ENCODE data around the gene MIPOL1.

The MIPOL1 gene

DNA sequence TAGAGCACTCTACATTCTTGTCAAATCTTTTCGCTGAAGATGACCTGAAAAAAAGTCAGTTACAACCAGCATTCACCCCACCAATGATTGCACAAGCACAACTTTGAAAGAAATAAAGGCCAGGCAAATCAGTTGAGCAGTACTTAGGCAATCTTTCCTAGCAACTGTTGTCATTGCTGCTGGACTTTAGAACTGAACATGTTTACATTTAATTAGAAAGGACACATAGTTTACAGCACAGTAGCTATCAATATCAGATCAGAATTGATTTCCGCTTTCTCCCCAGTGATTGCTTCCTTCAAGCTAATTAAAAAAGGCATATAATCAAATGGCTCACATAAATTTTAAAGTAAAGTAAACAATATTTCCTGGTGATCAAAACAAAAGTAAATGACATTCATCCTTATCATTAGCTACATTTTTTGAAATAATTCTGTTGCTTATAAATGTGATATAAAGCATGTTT, 268.9 kb downstream of the MIPOL1 start:
- no peak for DNase-seq

DNA sequence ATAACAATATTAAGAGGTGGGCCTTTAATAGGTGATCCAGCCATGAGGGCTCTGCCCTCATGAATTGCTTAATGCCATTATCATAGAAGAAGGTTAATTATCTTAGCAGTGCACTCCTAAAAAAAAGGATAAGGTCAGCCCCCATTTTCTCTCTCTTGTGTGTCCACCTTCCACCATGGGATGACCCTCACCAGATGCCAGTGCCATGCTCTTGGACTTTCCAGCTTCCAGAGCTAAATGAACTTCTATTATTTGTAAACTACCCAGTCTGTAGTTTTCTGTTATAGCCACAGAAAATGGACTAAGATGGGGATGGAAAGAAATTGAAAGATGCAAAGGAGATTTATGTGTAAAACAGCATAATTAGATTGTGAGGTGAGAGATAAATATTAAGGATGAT, 271.9 kb downstream of the MIPOL1 start:
- no peak for DNase-seq

DNA sequence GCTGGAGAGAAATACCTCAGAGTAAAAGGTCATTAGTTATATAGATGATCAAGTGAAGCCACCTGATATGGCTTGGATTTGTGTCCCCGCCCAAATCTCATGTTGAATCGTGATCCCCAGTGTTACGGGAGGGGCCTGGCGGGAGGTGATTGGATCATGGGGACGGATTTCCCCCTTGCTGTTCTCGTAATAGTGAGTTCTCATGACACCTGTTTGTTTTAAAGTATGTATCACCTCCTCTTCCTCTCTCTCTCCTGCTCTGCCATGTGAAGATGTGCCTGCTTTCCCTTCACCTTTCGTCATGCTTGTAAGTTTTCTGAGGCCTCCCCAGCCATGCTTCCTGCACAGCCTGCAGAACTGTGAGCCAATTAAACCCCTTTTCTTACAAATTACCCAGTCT, 272.5 kb downstream of the MIPOL1 start:
- no peak for DNase-seq

DNA sequence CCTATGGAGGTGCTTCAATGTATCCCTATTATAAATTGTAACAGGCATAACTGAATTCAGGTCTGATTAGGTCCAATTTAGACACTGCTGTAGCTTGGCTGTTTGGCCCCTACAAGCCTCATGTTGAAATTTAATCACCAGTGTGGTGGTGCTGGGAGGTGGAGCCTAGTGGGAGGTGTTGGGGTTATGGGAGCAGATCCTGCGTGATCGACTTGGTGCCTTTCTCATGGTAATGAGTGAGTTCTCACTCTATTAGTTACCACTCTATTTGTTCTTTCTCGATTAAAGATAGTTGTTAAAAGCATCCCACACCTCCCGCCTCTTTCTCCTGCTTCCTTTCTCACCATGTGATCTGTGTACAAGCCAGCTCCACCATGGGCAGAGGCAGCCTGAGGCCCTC, 275.2 kb downstream of the MIPOL1 start:
- DNase-seq: no peak

DNA sequence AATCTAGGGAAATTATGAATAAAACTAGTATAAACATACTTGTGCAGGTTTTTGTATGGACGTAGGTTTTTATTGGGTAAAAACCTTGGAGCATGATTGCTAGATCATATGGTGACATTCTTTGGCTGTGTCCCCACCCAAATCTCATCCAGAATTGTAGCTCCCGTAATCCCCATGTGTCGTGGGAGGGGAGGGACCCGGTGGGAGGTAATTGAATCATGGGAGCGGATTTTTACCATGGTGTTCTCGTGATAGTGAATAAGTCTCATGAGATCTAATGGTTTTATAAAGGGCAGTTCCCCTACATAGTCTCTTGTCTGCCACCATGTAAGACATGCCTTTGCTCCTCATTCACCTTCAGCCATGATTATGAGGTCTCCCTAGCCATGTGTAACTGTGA, 276.5 kb downstream of the MIPOL1 start:
- no peak for DNase-seq

DNA sequence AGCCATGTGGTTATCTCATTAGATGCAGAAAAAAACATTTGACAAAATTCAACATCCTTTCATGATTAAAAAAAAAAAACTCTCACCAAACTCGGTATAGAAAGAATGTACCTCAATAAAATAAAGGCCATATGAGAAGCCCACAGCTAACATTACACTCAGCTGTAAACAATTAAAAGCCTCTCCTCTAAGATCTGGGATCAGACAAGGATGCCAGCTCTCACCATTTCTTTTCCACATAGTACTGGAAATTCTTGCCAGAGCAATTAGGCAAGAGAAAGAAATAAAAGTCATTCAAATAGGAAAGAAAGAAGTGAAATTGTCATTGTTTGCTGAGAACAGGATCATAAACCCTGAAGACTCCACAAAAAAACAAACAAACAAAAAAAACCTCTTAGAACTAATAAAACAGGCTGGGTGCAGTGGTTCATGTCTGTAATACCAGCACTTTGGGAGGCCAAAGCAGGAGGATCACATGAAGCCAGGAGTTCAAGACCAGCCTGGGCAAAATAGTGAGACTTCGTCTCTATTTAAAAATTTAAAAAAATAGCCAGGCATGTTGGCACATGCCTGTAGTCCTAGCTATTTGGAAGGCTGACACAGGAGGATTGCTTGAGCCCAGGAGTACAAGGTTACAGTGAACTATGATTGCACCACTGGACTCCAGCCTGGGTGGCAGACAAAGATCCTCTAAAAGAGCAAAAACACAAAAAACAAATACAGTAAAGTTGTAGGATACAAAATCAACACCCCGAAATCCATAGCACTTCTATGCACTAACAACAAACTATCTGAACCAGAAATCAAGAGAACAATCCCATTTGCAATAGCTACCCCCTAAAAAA, 282.9 kb downstream of the MIPOL1 start:
- no peak for DNase-seq

DNA sequence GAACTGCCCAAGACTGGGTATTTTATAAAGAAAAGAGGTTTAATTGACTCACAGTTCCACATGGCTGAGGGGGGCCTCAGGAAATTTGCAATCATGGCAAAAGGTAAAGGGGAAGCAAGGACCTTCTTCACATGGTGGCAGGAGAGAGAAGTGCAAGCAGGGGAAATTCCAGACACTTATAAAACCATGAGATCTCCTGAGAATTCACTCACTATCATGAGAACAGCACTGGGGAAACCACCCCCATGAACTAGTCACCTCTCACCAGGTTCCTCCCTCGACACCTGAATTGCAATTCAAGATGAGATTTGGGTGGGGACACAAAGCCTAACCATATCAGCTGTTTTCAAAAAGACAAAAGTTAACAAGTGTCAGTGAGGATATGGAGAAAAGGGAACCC, 284.7 kb downstream of the MIPOL1 start:
- DNase-seq: no peak

DNA sequence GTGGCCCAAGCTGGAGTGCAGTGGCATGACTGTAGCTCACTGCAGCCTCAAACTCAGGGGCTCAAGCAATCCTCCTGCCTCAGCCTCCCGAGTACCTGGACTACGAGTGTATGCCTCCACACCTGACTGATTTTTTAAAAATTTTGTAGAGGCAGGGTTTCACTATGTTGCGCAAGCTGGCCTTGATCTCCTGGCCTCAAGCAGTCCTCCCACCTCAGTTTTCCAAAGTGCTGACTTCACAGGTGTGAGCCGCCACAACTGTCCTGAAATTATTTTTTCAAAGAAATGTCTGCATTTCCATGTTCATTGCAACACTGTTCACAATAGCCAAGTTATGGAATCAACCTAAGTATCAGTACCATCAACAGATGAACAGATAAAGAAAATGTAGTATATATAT, 285.9 kb downstream of the MIPOL1 start:
- no peak for DNase-seq

DNA sequence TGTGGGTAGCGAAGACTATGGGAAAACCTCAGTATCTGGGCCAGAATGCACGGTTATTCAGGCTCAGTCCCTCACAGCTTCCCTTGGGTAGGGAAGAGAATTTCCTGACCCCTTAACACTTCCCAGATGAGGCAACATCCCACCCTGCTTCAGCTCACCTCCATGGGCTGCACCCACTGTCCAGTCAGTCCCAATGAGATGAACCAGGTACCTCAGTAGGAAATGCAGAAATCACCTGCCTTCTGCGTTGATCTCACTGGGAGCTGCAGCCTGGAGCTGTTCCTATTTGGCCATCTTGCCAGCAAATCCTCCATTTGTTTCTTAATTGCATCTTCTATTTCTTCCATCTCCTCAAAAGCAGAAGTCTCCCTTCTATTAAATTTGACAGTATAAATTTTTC, 292.9 kb downstream of the MIPOL1 start:
- DNase-seq: no peak

DNA sequence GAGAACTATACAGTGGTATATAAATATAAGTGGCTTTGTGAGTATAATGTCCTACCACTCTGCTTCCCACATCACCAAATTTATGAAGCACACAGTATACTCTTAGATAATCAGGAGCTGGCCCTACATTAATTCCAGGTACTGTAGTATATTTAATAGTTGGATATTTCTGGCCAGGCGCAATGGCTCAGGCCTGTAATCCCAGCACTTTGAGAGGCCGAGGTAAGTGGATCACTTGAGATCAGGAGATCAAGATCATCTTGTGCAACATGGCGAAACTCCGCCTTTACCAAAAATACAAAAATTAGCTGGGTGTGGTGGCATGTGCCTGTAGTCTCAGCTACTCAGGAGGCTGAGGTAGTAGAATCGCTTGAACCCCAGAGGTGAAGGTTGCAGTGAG, 293.3 kb downstream of the MIPOL1 start:
- no peak for DNase-seq

DNA sequence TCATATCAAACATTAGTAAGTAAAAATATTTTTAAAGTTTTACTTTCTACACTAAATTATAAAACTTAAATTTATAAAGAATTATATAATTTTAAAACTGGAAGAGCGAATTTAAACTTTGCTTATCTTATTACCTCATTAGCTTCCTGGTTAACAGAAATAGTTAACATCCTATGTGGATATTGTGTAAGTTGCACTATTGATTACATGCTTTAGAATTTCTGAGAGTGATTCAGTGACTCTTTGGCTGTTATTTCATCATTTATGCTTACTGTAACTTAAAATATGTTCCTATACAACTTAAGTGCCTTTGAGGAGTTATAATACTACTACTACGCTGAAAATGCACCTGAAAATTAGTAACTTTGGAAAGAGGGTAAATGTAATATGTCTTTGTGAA, 295.9 kb downstream of the MIPOL1 start:
- DNase-seq: no peak

DNA sequence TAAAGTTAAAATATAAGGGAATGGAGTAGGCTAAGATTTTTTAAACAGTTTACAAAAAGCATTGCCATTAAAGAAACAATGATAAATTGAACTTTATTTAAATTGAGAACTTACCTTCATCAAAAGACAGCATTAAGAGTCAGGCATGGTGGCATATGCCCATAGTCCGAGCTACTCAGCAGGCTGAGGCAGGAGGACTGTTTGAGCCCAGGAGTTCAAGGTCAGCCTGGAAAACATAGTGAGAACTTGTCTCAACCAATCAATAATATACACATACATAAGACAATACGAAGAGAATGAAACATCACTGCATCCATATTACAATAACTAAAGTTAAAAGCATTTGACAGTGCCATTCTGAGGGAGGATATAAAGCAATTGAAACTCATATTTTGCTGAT, 299.7 kb downstream of the MIPOL1 start:
- DNase-seq: no peak

DNA sequence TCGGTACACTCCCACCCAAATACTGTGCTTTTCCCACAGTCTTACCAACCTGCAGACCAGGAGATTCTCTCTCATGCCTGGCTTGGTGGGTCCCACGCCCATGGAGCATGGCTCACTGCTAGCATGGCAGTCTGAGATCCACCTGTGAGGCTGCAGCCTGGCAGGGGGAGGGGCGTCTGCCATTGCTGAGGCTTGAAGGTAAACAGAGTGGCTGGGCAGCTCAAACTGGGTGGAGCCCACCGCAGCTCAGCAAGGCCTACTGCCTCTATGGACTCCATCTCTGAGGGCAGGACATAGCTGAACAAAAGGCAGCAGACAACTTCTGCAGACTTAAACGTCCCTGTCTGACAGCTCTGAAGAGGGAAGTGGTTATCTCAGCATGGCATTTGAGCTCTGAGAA, 304.1 kb downstream of the MIPOL1 start:
- no peak for DNase-seq

DNA sequence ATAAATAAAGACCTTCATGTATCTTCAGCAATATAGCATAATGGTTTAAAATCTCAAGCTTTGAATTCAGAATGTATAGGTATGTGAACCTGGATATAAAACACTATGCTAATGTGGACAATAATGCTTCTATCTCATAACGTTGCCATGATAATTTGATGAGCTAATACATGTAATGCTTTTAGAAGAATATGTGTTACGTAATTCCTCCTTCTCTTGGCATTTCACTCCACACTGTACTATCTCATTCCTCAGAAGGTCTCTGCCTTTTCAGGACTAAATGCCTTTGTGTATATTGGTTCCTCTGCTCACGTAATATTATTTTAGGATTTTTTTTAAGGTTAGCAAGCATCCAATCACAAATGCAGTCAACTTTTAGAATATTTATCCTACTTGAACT, 310.8 kb downstream of the MIPOL1 start:
- DNase-seq: no peak

DNA sequence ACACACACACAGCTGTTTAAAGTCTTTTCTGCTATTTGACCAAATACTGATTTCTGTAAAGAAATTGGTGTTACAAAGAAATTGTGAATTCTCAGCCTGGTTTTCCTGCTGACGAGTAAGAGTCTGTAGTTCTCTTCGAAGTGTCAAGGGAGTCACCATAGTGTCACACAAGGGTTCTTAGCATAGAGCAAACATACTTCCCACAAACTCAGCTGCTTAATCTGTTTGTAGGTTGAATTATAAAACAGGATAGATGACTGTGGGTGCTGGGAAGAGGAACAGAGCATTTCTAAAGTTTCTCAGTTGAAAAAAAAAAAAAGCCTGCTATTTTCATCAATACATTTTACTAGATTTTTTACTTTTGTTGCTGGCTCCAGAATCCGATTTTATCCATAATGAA, 314.4 kb downstream of the MIPOL1 start:
- DNase-seq: no peak

DNA sequence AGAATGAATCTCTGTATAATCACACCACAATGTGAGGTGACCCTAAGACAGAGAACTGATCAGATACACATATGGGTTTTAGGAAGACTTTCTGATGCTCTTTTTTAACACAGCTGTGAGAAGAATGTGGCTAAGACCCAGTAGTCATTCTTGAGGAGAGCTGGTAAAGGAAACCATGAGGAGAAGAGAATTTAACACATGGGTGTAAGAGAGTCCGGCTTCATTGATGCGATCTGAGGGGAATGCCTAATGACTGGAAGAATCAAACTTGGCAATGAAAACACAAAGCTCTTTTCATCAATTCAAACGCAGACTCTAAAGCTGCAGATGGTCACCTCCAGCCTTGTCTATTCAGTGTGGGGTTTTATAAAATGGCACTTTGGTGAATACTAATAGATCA, 318.0 kb downstream of the MIPOL1 start:
- DNase-seq: no peak

DNA sequence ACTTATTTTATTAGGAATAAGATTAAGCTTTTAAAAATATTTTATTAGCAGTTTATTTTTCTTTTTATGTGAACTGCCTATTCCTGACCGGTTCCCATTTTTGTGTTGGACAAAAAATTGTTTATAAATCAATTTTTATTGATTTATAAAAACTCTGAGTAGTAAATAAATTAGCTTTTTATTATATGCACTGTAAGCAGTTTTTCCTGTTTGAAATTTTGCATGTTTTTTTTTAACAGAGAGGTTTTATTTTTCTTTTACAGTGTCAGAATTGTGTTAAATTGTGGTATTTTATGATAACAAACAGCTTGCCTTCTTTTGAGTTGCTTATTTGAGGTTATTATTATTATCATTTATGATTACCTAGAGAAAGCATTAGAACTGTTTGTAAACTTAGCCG, 329.3 kb downstream of the MIPOL1 start:
- no peak for DNase-seq

DNA sequence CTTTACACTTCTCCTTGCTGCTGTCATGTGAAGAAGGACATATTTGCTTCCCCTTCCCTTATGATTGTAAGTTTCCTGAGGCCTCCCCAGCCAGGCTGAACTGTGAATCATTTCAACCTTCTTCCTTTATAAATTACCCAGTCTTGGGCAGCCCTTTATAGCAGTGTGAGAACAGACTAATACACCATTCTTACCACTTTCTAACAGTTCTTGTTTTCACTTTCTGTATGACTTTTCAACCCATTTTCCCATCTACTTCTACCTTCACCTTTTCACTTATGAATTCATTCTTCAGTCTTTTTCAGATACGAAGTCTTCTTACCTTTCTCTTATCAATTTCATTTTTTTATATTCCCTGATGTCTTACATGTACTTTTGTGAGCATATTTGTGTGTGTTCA, 342.3 kb downstream of the MIPOL1 start:
- no peak for DNase-seq

DNA sequence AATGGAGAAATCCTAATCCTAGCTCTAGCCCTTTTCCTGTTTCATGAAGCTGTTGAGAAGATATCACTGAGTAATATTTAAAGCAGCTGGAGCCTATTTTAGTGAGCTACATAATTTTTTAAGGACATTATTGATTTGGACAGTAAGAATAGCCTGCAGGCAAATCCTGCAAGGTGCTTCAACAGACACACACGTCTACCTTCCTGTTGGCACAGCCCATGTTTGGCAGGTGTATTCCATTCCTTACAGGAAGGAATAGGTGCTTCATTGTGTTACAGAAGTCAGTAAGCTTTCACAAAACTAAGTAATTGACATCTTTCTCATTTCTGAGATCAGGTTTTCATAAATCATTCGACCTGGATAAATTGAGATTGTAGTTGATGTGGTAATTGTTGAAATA, 346.7 kb downstream of the MIPOL1 start:
- no peak for DNase-seq

DNA sequence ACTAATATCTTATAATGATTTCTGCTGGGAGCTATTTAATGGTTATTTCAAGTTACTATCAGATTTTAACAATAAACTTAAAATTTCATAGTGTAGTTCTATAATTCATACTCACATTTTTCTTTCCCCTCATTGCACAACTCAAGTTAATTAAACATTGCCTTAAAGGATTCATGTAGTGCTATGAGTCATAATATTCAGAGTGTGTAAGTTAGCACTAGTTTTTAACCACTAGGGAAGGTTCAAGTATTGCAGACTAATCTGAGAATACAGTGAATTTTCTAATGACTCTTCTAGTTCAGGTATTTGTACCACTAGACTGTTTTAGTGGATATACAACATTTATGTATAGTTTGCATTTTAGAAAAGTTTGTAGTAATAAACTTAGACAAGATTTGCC, 347.4 kb downstream of the MIPOL1 start:
- DNase-seq: no peak

DNA sequence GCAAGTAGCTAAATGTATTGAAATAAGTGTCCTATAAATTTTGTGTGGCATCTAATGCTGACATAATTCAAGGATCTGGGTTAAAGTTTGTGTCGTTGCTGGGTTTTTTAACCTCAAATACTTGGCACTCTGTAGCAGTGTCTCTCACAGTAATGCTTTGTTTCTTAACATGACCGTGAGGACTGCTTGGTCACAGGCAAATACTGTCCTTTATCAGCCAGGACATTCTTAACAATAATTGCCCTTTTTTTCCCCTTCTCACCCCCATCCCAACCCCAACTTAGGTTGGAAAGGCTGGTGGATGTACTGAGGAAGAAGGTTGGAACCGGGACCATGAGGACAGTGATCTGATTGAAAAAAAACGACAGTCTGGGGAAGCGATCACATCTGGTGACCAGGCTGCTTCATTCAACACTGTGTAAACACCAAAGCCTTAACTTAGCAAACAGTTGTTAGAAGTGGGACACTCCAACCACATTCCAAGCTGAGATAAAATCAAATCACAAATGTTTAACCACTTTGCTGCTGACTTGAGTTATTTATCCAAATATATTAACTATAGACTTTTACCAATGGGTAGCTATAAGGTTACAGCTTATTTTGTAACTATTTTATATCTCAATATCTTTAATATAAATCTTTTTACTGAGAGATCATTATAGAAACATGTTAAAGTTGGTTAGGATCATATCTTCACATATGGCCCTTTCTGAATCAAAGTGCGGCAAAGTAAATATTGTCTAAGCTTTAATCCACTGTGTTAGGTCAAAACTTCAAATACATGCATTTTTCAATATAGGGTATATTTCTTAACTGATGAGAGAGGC, 349.1 kb downstream of the MIPOL1 start:
- DNase-seq: no peak

DNA sequence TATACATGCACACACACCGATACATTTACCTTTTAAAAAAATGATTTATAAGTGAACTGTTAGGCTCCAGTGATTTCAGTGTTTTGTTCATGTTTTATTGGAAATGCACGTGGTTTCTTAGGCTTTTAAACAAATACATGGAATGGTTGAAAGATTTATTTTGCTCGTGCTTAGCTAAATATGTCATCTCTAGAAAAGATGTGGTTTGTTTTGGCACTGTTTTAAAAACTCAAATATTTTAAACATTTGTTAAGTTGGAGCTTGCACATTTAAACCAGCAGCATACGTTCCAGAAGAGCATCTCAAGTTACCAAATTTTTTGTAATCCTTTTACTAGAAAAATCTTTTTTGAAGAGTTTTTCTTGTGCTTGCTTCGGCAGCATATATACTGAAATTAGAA, 352.8 kb downstream of the MIPOL1 start:
- no peak for DNase-seq

DNA sequence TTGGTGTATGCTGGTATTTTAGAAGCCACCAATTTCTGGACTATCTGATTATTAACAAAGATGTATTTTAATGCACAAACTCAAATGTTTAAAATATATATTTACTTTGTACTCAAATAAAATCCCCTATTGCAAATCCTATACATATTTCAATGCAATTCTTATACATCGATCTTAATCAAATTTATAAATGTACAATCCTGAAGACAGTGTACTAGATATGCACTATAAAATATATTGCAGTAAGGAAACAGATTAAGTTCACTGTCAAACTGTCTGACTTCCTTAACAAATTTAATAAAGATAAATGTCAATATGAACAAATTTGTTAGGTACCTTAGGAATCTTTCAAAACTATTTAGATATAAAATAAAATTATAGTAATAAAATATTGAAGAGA, 353.4 kb downstream of the MIPOL1 start:
- DNase-seq: no peak

DNA sequence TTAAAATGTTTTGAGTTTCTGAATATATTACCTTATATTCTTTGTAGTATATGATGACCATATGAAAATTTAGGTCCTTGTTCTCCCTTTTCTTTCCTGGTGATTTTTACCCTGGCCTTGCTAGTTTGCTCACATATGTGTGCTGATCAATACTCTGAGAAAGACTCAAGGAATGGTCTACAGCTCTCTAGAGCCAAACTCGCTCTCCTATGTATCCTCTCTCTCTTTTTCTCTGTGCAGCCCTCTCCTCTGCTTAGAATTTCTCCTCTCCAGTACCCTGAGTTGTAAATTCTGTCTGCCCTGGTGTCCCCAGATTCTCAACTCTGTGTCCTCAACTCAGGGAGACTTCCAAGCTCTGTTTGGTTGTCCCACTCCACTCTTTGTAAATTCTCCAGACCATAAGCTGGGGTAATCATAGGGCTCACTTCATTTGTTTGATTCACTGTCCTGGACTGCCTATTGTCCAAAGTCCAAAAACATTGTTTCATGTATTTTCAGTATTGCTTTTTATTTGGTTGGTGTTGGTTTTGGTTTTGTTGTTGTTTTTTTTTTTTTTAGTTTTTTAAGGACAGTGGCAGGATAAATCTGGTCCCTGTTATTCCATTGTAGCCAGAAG, 356.3 kb downstream of the MIPOL1 start:
- DNase-seq: no peak

All from CD4-positive, alpha-beta T cell treated with Interleukin-17A for 4 hours (primary cell).